MM.1S (cell line): Measurements from ENCODE around the gene PRDM11.

Experiments used
- DNase-seq: peaks from one replicate; pipeline ENCODE4 v3.0.0-alpha.2; 2015
- H2AFZ ChIP-seq: fragments of 300-600 bp; sonication (generic); 2 replicates; pipeline ENCODE4 v1.6.0; 2016; ENCODE audit warnings: antibody characterized with exemption, low read length
- H3F3A ChIP-seq: fragments of 300-600 bp; sonication (generic); 2 replicates; pipeline ENCODE4 v1.6.1; 2016; ENCODE audit warnings: mild to moderate bottlenecking, antibody characterized with exemption, low read length, moderate library complexity, mixed read lengths; ENCODE audit not compliant: insufficient read depth
- H3K27ac ChIP-seq: fragments of 300-600 bp; sonication (generic); 2 replicates; pipeline ENCODE4 v1.5.1; 2016; ENCODE audit warnings: mild to moderate bottlenecking, low read length
- H3K27me3 ChIP-seq: fragments of 300-600 bp; sonication (generic); replicated peaks from 2 replicates; pipeline ENCODE4 v1.6.0; 2016; ENCODE audit warnings: low read length; ENCODE audit not compliant: insufficient read depth
- H3K36me3 ChIP-seq: fragments of 300-600 bp; sonication (generic); replicated peaks from 2 replicates; pipeline ENCODE4 v1.6.1; 2016; ENCODE audit warnings: mild to moderate bottlenecking, low read length, mixed read lengths; ENCODE audit not compliant: insufficient read depth
- H3K4me1 ChIP-seq: fragments of 300-600 bp; sonication (generic); 2 replicates; pipeline ENCODE4 v1.6.1; 2016; ENCODE audit warnings: low read length, mixed read lengths
- H3K4me2 ChIP-seq: fragments of 300-600 bp; sonication (generic); 2 replicates; pipeline ENCODE4 v1.6.0; 2016; ENCODE audit warnings: low read depth, low read length
- H3K4me3 ChIP-seq: fragments of 300-600 bp; sonication (generic); 2 replicates; pipeline ENCODE4 v1.5.1; 2016; ENCODE audit warnings: low read length, mixed read lengths
- H3K79me2 ChIP-seq: fragments of 300-600 bp; sonication (generic); 2 replicates; pipeline ENCODE4 v1.6.1; 2016; ENCODE audit warnings: mixed run types, low read length, mixed read lengths
- H3K9ac ChIP-seq: fragments of 300-600 bp; sonication (generic); 2 replicates; pipeline ENCODE4 v1.6.1; 2016; ENCODE audit warnings: low read length, mixed read lengths
- H3K9me2 ChIP-seq: fragments of 300-600 bp; sonication (generic); replicated peaks from 2 replicates; pipeline ENCODE4 v1.6.1; 2016; ENCODE audit warnings: mild to moderate bottlenecking, low read length, mixed read lengths; ENCODE audit not compliant: insufficient read depth
- H3K9me3 ChIP-seq: fragments of 300-600 bp; sonication (generic); replicated peaks from 2 replicates; pipeline ENCODE4 v1.6.1; 2016; ENCODE audit warnings: mild to moderate bottlenecking, low read length, mixed read lengths; ENCODE audit not compliant: insufficient read depth
- H4K20me1 ChIP-seq: fragments of 300-600 bp; sonication (generic); 2 replicates; pipeline ENCODE4 v1.6.1; 2016; ENCODE audit warnings: mild to moderate bottlenecking, low read length, moderate library complexity, mixed read lengths; ENCODE audit not compliant: insufficient read depth
- CTCF ChIP-seq: fragments of 300-600 bp; sonication (generic); IDR thresholded peaks from 2 replicates; pipeline ENCODE4 v1.5.1; 2016; ENCODE audit warnings: antibody characterized with exemption, low read length, mixed read lengths
- EZH2 ChIP-seq: fragments of 300-600 bp; sonication (generic); optimal IDR thresholded peaks from 2 replicates; pipeline ENCODE3; 2017; ENCODE audit warnings: low read depth, mild to moderate bottlenecking, antibody characterized with exemption, low read length, mixed read lengths
- EZH2phosphoT487 ChIP-seq: fragments of 300-600 bp; sonication (generic); IDR thresholded peaks from 2 replicates; pipeline ENCODE4 v1.6.1; 2018; ENCODE audit warnings: antibody characterized with exemption, low read length

The PRDM11 gene

GRCh38 chr11:45187375-45187774 is 40.9 kb downstream of the PRDM11 start:
- Histone ChIP-seq H3K4me2 (no peak overlapping the region), H3F3A (no peaks in the 10 kb centered on the region)

DNA sequence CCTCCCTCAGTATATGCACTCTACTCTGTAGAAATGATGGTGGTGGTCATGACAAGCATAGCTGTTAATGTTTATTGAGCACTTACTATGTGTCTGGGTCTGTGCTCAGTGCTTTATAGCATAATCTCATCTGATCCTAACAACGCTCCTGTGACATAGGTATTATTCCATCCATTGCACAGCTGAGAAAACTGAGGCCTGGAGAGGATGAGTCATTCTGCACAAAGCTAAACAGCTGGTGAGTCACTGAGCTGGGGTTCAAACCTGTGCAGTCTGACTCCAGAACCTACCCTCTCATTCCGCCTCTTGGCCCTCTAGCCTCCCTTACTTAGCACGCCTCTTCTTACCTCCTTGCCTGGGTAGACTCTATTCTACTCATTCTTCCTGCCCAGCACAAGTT is 41.7 kb downstream of the PRDM11 start:
- Histone ChIP-seq H3K9ac (no peak overlapping the region), H3K27ac (no peak overlapping the region), H4K20me1 (no peaks in the 10 kb centered on the region), H3K9me2 (no peaks in the 10 kb centered on the region), H2AFZ (no peak overlapping the region), H3K4me1 (no peaks in the 10 kb centered on the region), H3K79me2 (no peaks in the 10 kb centered on the region), H3K36me3 (no peaks in the 10 kb centered on the region), H3K9me3 (no peaks in the 10 kb centered on the region), H3K4me2 (no peak overlapping the region), H3K27me3 (no peaks in the 10 kb centered on the region), H3K4me3 (no peak overlapping the region), H3F3A (no peaks in the 10 kb centered on the region)
- no peak for DNase-seq
- no peak for TF ChIP-seq EZH2phosphoT487
- TF ChIP-seq CTCF = no peak
- TF ChIP-seq EZH2 = no peak

More at GRCh38 chr11:45187375-45187774, 40.9 kb downstream of the PRDM11 start:
- no peaks in the 10 kb centered on the region for H3K36me3 ChIP-seq
- no peaks in the 10 kb centered on the region for H3K9me2 ChIP-seq
- H2AFZ ChIP-seq = no peak overlapping the region
- no peak for DNase-seq
- TF ChIP-seq EZH2phosphoT487 (no peak), EZH2 (no peak), CTCF (no peak)
- no peak overlapping the region for H3K9ac ChIP-seq
- no peaks in the 10 kb centered on the region for H3K4me1 ChIP-seq
- no peaks in the 10 kb centered on the region for H3K27me3 ChIP-seq
- H3K27ac ChIP-seq = no peak overlapping the region
- H3K9me3 ChIP-seq = no peaks in the 10 kb centered on the region
- H3K4me3 ChIP-seq = no peak overlapping the region
- H3K79me2 ChIP-seq = no peaks in the 10 kb centered on the region
- H4K20me1 ChIP-seq = no peaks in the 10 kb centered on the region

- no peak overlapping the region for H3K9ac ChIP-seq
- no peak overlapping the region for H3K4me2 ChIP-seq
- no peak for TF ChIP-seq EZH2
- no peak for TF ChIP-seq CTCF
- TF ChIP-seq EZH2phosphoT487 = no peak
- H3K4me1 ChIP-seq = no peaks in the 10 kb centered on the region
- no peak overlapping the region for H2AFZ ChIP-seq
- H4K20me1 ChIP-seq = no peaks in the 10 kb centered on the region
- H3K79me2 ChIP-seq = no peaks in the 10 kb centered on the region
- H3K4me3 ChIP-seq = no peak overlapping the region
- no peaks in the 10 kb centered on the region for H3K9me3 ChIP-seq
- H3F3A ChIP-seq = no peaks in the 10 kb centered on the region
- no peak overlapping the region for H3K27ac ChIP-seq
- DNase-seq = no peak
- H3K36me3 ChIP-seq = no peaks in the 10 kb centered on the region
- no peaks in the 10 kb centered on the region for H3K27me3 ChIP-seq
- H3K9me2 ChIP-seq = no peaks in the 10 kb centered on the region
These were observed 42.8 kb downstream of the PRDM11 start for GRCh38 chr11:45189230-45189629.

GRCh38 chr11:45193695-45194094 is 47.3 kb downstream of the PRDM11 start:
- Histone ChIP-seq H4K20me1 (no peaks in the 10 kb centered on the region), H3K9me2 (no peaks in the 10 kb centered on the region), H3K4me3 (no peak overlapping the region), H3K27me3 (no peaks in the 10 kb centered on the region), H3K27ac (no peak overlapping the region), H3K79me2 (no peaks in the 10 kb centered on the region), H3K4me1 (no peaks in the 10 kb centered on the region), H3K36me3 (no peaks in the 10 kb centered on the region), H3K9me3 (no peaks in the 10 kb centered on the region), H3K4me2 (no peak overlapping the region), H3K9ac (no peak overlapping the region), H2AFZ (no peak overlapping the region), H3F3A (no peaks in the 10 kb centered on the region)
- no peak for TF ChIP-seq EZH2phosphoT487
- no peak for TF ChIP-seq CTCF
- TF ChIP-seq EZH2 = no peak
- DNase-seq = no peak
